GM23338 (cell line): Measurements from ENCODE around the gene RGS6. TPM values are rescaled to one million over a fixed set of nuclear protein-coding genes. Genes with fewer than 3 reads are reported as not detected.

Experiments
- ATAC-seq: fragments of 200-7000 bp; cut with Tn5 transposase; 3 replicates; pipeline ENCODE4 v1.9.1; 2020
- DNase-seq: peaks from one replicate; pipeline ENCODE4 v3.0.0-alpha.2; 2015; ENCODE audit warnings: low spot score
- H2AFZ ChIP-seq: fragments of 200-600 bp; sonication (generic); 2 replicates; pipeline ENCODE4 v1.8.0; 2016; ENCODE audit warnings: antibody characterized with exemption, mild to moderate bottlenecking, moderate library complexity
- H3F3A ChIP-seq: fragments of 200-600 bp; sonication (generic); replicated peaks from 2 replicates; pipeline ENCODE4 v1.8.0; 2017; ENCODE audit warnings: antibody characterized with exemption, mixed run types, low read depth
- H3K27ac ChIP-seq: fragments of 200-600 bp; sonication (generic); 2 replicates; pipeline ENCODE4 v1.6.1; 2016; ENCODE audit warnings: low read depth
- H3K27me3 ChIP-seq: fragments of 200-600 bp; sonication (generic); 2 replicates; pipeline ENCODE4 v1.8.0; 2016; ENCODE audit warnings: mild to moderate bottlenecking, mixed run types, moderate library complexity; ENCODE audit not compliant: insufficient read depth
- H3K36me3 ChIP-seq: fragments of 200-600 bp; sonication (generic); 2 replicates; pipeline ENCODE4 v1.8.0; 2016; ENCODE audit warnings: mild to moderate bottlenecking; ENCODE audit not compliant: insufficient read depth
- H3K4me1 ChIP-seq: fragments of 200-600 bp; sonication (generic); 2 replicates; pipeline ENCODE4 v1.8.0; 2016; ENCODE audit warnings: mild to moderate bottlenecking, moderate library complexity; ENCODE audit not compliant: insufficient read depth
- H3K4me2 ChIP-seq: fragments of 200-600 bp; sonication (generic); 2 replicates; pipeline ENCODE4 v1.7.1; 2017; ENCODE audit warnings: mixed run types
- H3K4me3 ChIP-seq: fragments of 200-600 bp; sonication (generic); 2 replicates; pipeline ENCODE4 v1.6.1; 2016; ENCODE audit warnings: mixed run types
- H3K79me2 ChIP-seq: fragments of 200-600 bp; sonication (generic); replicated peaks from 2 replicates; pipeline ENCODE4 v1.8.0; 2017; ENCODE audit warnings: mild to moderate bottlenecking; ENCODE audit not compliant: insufficient read depth
- H3K9me2 ChIP-seq: fragments of 200-600 bp; sonication (generic); 2 replicates; pipeline ENCODE4 v1.8.0; 2017; ENCODE audit not compliant: insufficient read depth
- H4K20me1 ChIP-seq: fragments of 200-600 bp; sonication (generic); replicated peaks from 2 replicates; pipeline ENCODE4 v1.8.0; 2017; ENCODE audit warnings: mild to moderate bottlenecking; ENCODE audit not compliant: insufficient read depth
- H3K27ac Mint-ChIP-seq: 2 replicates; pipeline ENCODE4 v1.8.0; 2020; ENCODE audit warnings: inconsistent platforms, mild to moderate bottlenecking, moderate library complexity, mixed read lengths
- H3K27me3 Mint-ChIP-seq: 3 replicates; pipeline ENCODE4 v1.8.0; 2022; ENCODE audit warnings: low read depth, mild to moderate bottlenecking, moderate library complexity, mixed read lengths, inconsistent platforms; ENCODE audit not compliant: insufficient read depth, poor library complexity
- H3K36me3 Mint-ChIP-seq: 3 replicates; pipeline ENCODE4 v1.8.0; 2021; ENCODE audit warnings: low read depth, mild to moderate bottlenecking, inconsistent platforms, moderate library complexity, mixed read lengths
- H3K4me1 Mint-ChIP-seq: 3 replicates; pipeline ENCODE4 v1.8.0; 2020; ENCODE audit warnings: mild to moderate bottlenecking, inconsistent platforms, mixed read lengths
- H3K4me3 Mint-ChIP-seq: 3 replicates; pipeline ENCODE4 v1.8.0; 2021; ENCODE audit warnings: moderate library complexity, mild to moderate bottlenecking, inconsistent platforms, mixed read lengths
- H3K9me3 Mint-ChIP-seq: 3 replicates; pipeline ENCODE4 v1.8.0; 2020; ENCODE audit warnings: moderate library complexity, mild to moderate bottlenecking, inconsistent platforms, mixed read lengths
- JUNB ChIP-seq: IDR thresholded peaks from one replicate; pipeline ENCODE4 v1.6.1; 2016; ENCODE audit warnings: antibody characterized with exemption; ENCODE audit not compliant: unreplicated experiment
- NANOG ChIP-seq: IDR thresholded peaks from 2 replicates; pipeline ENCODE4 v1.6.1; 2016; ENCODE audit warnings: antibody characterized with exemption, borderline replicate concordance
- REST ChIP-seq: IDR thresholded peaks from one replicate; pipeline ENCODE4 v1.6.1; 2018; ENCODE audit warnings: antibody characterized with exemption; ENCODE audit not compliant: unreplicated experiment
- ZNF114 ChIP-seq: fragments of 250-450 bp; sonication (Bioruptor Pico); IDR thresholded peaks from 2 replicates; pipeline ENCODE4 v1.5.0; 2020; ENCODE audit warnings: mild to moderate bottlenecking, moderate library complexity
- polyA plus RNA-seq: library from polyadenylated mRNA; unstranded; fragments of >200 nt; fragmentation: Nextera tagmentation; extraction: Ambion mirVana; gene quantifications from 2 replicates; pipeline ENCODE4 v1.2.1, GENCODE V29; 2016
- total RNA-seq: library from RNA; depleted of rRNA; stranded (reverse); fragments of >200 nt; shearing (Covaris generic); gene quantifications from 2 replicates; pipeline ENCODE4 v1.2.3, GENCODE V29; 2014
- TF ChIP-seq, protein P1 (sequence below): fragments of 250-450 bp; sonication (Bioruptor Pico); IDR thresholded peaks from 2 replicates; pipeline ENCODE4 v1.5.0; 2020; ENCODE audit warnings: mild to moderate bottlenecking, moderate library complexity
- TF ChIP-seq, protein P2 (sequence below), 2 experiments: fragments of 200-600 bp in 1 of 2; sonication (generic) in 1 of 2; conservative IDR thresholded peaks; 2 replicates each; pipeline versions ENCODE4 v1.5.1 to v1.6.1; 2016 to 2017; ENCODE audit warnings: antibody characterized with exemption in 2 of 2, low read depth in 2 of 2, mild to moderate bottlenecking in 2 of 2, moderate library complexity in 1 of 2
- TF ChIP-seq, protein P3 (sequence below): IDR thresholded peaks from 2 replicates; pipeline ENCODE4 v1.6.1; 2016; ENCODE audit warnings: antibody characterized with exemption

The RGS6 gene
- total and polyA plus RNA-seq, 2 experiments from 2014 or later = 0.66 to 0.83 TPM

- TF ChIP-seq, protein P1, sequence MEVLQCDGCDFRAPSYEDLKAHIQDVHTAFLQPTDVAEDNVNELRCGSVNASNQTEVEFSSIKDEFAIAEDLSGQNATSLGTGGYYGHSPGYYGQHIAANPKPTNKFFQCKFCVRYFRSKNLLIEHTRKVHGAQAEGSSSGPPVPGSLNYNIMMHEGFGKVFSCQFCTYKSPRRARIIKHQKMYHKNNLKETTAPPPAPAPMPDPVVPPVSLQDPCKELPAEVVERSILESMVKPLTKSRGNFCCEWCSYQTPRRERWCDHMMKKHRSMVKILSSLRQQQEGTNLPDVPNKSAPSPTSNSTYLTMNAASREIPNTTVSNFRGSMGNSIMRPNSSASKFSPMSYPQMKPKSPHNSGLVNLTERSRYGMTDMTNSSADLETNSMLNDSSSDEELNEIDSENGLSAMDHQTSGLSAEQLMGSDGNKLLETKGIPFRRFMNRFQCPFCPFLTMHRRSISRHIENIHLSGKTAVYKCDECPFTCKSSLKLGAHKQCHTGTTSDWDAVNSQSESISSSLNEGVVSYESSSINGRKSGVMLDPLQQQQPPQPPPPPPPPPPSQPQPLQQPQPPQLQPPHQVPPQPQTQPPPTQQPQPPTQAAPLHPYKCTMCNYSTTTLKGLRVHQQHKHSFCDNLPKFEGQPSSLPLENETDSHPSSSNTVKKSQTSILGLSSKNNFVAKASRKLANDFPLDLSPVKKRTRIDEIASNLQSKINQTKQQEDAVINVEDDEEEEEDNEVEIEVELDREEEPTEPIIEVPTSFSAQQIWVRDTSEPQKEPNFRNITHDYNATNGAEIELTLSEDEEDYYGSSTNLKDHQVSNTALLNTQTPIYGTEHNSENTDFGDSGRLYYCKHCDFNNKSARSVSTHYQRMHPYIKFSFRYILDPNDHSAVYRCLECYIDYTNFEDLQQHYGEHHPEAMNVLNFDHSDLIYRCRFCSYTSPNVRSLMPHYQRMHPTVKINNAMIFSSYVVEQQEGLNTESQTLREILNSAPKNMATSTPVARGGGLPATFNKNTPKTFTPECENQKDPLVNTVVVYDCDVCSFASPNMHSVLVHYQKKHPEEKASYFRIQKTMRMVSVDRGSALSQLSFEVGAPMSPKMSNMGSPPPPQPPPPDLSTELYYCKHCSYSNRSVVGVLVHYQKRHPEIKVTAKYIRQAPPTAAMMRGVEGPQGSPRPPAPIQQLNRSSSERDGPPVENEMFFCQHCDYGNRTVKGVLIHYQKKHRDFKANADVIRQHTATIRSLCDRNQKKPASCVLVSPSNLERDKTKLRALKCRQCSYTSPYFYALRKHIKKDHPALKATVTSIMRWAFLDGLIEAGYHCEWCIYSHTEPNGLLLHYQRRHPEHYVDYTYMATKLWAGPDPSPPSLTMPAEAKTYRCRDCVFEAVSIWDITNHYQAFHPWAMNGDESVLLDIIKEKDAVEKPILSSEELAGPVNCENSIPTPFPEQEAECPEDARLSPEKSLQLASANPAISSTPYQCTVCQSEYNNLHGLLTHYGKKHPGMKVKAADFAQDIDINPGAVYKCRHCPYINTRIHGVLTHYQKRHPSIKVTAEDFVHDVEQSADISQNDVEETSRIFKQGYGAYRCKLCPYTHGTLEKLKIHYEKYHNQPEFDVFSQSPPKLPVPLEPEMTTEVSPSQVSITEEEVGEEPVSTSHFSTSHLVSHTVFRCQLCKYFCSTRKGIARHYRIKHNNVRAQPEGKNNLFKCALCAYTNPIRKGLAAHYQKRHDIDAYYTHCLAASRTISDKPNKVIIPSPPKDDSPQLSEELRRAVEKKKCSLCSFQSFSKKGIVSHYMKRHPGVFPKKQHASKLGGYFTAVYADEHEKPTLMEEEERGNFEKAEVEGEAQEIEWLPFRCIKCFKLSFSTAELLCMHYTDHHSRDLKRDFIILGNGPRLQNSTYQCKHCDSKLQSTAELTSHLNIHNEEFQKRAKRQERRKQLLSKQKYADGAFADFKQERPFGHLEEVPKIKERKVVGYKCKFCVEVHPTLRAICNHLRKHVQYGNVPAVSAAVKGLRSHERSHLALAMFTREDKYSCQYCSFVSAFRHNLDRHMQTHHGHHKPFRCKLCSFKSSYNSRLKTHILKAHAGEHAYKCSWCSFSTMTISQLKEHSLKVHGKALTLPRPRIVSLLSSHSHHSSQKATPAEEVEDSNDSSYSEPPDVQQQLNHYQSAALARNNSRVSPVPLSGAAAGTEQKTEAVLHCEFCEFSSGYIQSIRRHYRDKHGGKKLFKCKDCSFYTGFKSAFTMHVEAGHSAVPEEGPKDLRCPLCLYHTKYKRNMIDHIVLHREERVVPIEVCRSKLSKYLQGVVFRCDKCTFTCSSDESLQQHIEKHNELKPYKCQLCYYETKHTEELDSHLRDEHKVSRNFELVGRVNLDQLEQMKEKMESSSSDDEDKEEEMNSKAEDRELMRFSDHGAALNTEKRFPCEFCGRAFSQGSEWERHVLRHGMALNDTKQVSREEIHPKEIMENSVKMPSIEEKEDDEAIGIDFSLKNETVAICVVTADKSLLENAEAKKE (CRISPR knock-in tag) = no peak
- no peak for TF ChIP-seq REST
- no peak for TF ChIP-seq ZNF114
Observed at GRCh38 chr14:72560331-72560730, 628.1 kb downstream of the RGS6 start (continued).

GRCh38 chr14:72560889-72561493 lies 628.8 kb downstream of the RGS6 start:
- Histone ChIP-seq H3K79me2 (no peaks in the 10 kb centered on the region), H3K27me3 (no peaks in the 10 kb centered on the region), H3K4me3 (no peak overlapping the region), H2AFZ (no peak overlapping the region), H4K20me1 (no peaks in the 10 kb centered on the region), H3K27ac (no peak overlapping the region), H3F3A (no peaks in the 10 kb centered on the region), H3K36me3 (no peaks in the 10 kb centered on the region), H3K4me1 (peaks cover 10% of the 10 kb centered on the region; the same call in 1 of the 2 replicates), H3K9me2 (no peaks in the 10 kb centered on the region), H3K4me2 (no peak overlapping the region)
- Mint-ChIP-seq H3K4me3 (no peak overlapping the region), H3K36me3 (no peaks in the 10 kb centered on the region), H3K4me1 (peaks cover 19% of the 10 kb centered on the region), H3K9me3 (no peaks in the 10 kb centered on the region), H3K27ac (no peak overlapping the region), H3K27me3 (peaks cover 10% of the 10 kb centered on the region)
- no peak for DNase-seq
- no peak for ATAC-seq
- TF ChIP-seq REST (no peak), NANOG (no peak), JUNB (no peak)
- TF ChIP-seq, protein P2, sequence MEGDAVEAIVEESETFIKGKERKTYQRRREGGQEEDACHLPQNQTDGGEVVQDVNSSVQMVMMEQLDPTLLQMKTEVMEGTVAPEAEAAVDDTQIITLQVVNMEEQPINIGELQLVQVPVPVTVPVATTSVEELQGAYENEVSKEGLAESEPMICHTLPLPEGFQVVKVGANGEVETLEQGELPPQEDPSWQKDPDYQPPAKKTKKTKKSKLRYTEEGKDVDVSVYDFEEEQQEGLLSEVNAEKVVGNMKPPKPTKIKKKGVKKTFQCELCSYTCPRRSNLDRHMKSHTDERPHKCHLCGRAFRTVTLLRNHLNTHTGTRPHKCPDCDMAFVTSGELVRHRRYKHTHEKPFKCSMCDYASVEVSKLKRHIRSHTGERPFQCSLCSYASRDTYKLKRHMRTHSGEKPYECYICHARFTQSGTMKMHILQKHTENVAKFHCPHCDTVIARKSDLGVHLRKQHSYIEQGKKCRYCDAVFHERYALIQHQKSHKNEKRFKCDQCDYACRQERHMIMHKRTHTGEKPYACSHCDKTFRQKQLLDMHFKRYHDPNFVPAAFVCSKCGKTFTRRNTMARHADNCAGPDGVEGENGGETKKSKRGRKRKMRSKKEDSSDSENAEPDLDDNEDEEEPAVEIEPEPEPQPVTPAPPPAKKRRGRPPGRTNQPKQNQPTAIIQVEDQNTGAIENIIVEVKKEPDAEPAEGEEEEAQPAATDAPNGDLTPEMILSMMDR (conservative IDR thresholded peaks at IDR 0.05; ENCODE audit: low read depth in 2 of 2) = no peak
- TF ChIP-seq, protein P3, sequence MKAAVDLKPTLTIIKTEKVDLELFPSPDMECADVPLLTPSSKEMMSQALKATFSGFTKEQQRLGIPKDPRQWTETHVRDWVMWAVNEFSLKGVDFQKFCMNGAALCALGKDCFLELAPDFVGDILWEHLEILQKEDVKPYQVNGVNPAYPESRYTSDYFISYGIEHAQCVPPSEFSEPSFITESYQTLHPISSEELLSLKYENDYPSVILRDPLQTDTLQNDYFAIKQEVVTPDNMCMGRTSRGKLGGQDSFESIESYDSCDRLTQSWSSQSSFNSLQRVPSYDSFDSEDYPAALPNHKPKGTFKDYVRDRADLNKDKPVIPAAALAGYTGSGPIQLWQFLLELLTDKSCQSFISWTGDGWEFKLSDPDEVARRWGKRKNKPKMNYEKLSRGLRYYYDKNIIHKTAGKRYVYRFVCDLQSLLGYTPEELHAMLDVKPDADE = no peak
